GM23338 (cell line): Measurements from ENCODE around the gene THOP1. TPM values are rescaled to one million over a fixed set of nuclear protein-coding genes. Genes with fewer than 3 reads are reported as not detected.

ENCODE experiments used
- ATAC-seq: fragments of 200-7000 bp; cut with Tn5 transposase; 3 replicates; pipeline ENCODE4 v1.9.1; 2020
- DNase-seq: peaks from one replicate; pipeline ENCODE4 v3.0.0-alpha.2; 2015; ENCODE audit warnings: low spot score
- H2AFZ ChIP-seq: fragments of 200-600 bp; sonication (generic); 2 replicates; pipeline ENCODE4 v1.8.0; 2016; ENCODE audit warnings: antibody characterized with exemption, mild to moderate bottlenecking, moderate library complexity
- H3F3A ChIP-seq: fragments of 200-600 bp; sonication (generic); replicated peaks from 2 replicates; pipeline ENCODE4 v1.8.0; 2017; ENCODE audit warnings: antibody characterized with exemption, mixed run types, low read depth
- H3K27ac ChIP-seq: fragments of 200-600 bp; sonication (generic); 2 replicates; pipeline ENCODE4 v1.6.1; 2016; ENCODE audit warnings: low read depth
- H3K27me3 ChIP-seq: fragments of 200-600 bp; sonication (generic); 2 replicates; pipeline ENCODE4 v1.8.0; 2016; ENCODE audit warnings: mild to moderate bottlenecking, mixed run types, moderate library complexity; ENCODE audit not compliant: insufficient read depth
- H3K36me3 ChIP-seq: fragments of 200-600 bp; sonication (generic); 2 replicates; pipeline ENCODE4 v1.8.0; 2016; ENCODE audit warnings: mild to moderate bottlenecking; ENCODE audit not compliant: insufficient read depth
- H3K4me1 ChIP-seq: fragments of 200-600 bp; sonication (generic); 2 replicates; pipeline ENCODE4 v1.8.0; 2016; ENCODE audit warnings: mild to moderate bottlenecking, moderate library complexity; ENCODE audit not compliant: insufficient read depth
- H3K4me2 ChIP-seq: fragments of 200-600 bp; sonication (generic); 2 replicates; pipeline ENCODE4 v1.7.1; 2017; ENCODE audit warnings: mixed run types
- H3K4me3 ChIP-seq: fragments of 200-600 bp; sonication (generic); 2 replicates; pipeline ENCODE4 v1.6.1; 2016; ENCODE audit warnings: mixed run types
- H3K79me2 ChIP-seq: fragments of 200-600 bp; sonication (generic); replicated peaks from 2 replicates; pipeline ENCODE4 v1.8.0; 2017; ENCODE audit warnings: mild to moderate bottlenecking; ENCODE audit not compliant: insufficient read depth
- H3K9me2 ChIP-seq: fragments of 200-600 bp; sonication (generic); 2 replicates; pipeline ENCODE4 v1.8.0; 2017; ENCODE audit not compliant: insufficient read depth
- H4K20me1 ChIP-seq: fragments of 200-600 bp; sonication (generic); replicated peaks from 2 replicates; pipeline ENCODE4 v1.8.0; 2017; ENCODE audit warnings: mild to moderate bottlenecking; ENCODE audit not compliant: insufficient read depth
- H3K27ac Mint-ChIP-seq: 2 replicates; pipeline ENCODE4 v1.8.0; 2020; ENCODE audit warnings: inconsistent platforms, mild to moderate bottlenecking, moderate library complexity, mixed read lengths
- H3K27me3 Mint-ChIP-seq: 3 replicates; pipeline ENCODE4 v1.8.0; 2022; ENCODE audit warnings: low read depth, mild to moderate bottlenecking, moderate library complexity, mixed read lengths, inconsistent platforms; ENCODE audit not compliant: insufficient read depth, poor library complexity
- H3K36me3 Mint-ChIP-seq: 3 replicates; pipeline ENCODE4 v1.8.0; 2021; ENCODE audit warnings: low read depth, mild to moderate bottlenecking, inconsistent platforms, moderate library complexity, mixed read lengths
- H3K4me1 Mint-ChIP-seq: 3 replicates; pipeline ENCODE4 v1.8.0; 2020; ENCODE audit warnings: mild to moderate bottlenecking, inconsistent platforms, mixed read lengths
- H3K4me3 Mint-ChIP-seq: 3 replicates; pipeline ENCODE4 v1.8.0; 2021; ENCODE audit warnings: moderate library complexity, mild to moderate bottlenecking, inconsistent platforms, mixed read lengths
- H3K9me3 Mint-ChIP-seq: 3 replicates; pipeline ENCODE4 v1.8.0; 2020; ENCODE audit warnings: moderate library complexity, mild to moderate bottlenecking, inconsistent platforms, mixed read lengths
- CREB1 ChIP-seq: fragments of 250-450 bp; sonication (Bioruptor Pico); IDR thresholded peaks from 2 replicates; pipeline ENCODE4 v1.5.0; 2020; ENCODE audit warnings: low read depth, mild to moderate bottlenecking, moderate library complexity
- EZH2 ChIP-seq: fragments of 200-600 bp; sonication (generic); IDR thresholded peaks from one replicate; pipeline ENCODE4 v1.8.0; 2017; ENCODE audit warnings: antibody characterized with exemption, mild to moderate bottlenecking, low read depth; ENCODE audit not compliant: unreplicated experiment
- EZH2phosphoT487 ChIP-seq: fragments of 200-600 bp; sonication (generic); IDR thresholded peaks from one replicate; pipeline ENCODE4 v1.8.1; 2018; ENCODE audit warnings: antibody characterized with exemption; ENCODE audit not compliant: unreplicated experiment
- JUNB ChIP-seq: IDR thresholded peaks from one replicate; pipeline ENCODE4 v1.6.1; 2016; ENCODE audit warnings: antibody characterized with exemption; ENCODE audit not compliant: unreplicated experiment
- NANOG ChIP-seq: IDR thresholded peaks from 2 replicates; pipeline ENCODE4 v1.6.1; 2016; ENCODE audit warnings: antibody characterized with exemption, borderline replicate concordance
- POLR2AphosphoS5 ChIP-seq: IDR thresholded peaks from 2 replicates; pipeline ENCODE4 v1.6.1; 2016; ENCODE audit warnings: antibody characterized with exemption, low read depth
- STAT1 ChIP-seq: IDR thresholded peaks from one replicate; pipeline ENCODE4 v1.6.1; 2016; ENCODE audit warnings: antibody characterized with exemption; ENCODE audit not compliant: unreplicated experiment
- ZNF114 ChIP-seq: fragments of 250-450 bp; sonication (Bioruptor Pico); IDR thresholded peaks from 2 replicates; pipeline ENCODE4 v1.5.0; 2020; ENCODE audit warnings: mild to moderate bottlenecking, moderate library complexity
- ZNF331 ChIP-seq: fragments of 250-450 bp; sonication (Bioruptor Pico); IDR thresholded peaks from 2 replicates; pipeline ENCODE4 v1.5.0; 2020; ENCODE audit warnings: low read depth, mild to moderate bottlenecking, moderate library complexity
- polyA plus RNA-seq: library from polyadenylated mRNA; unstranded; fragments of >200 nt; fragmentation: Nextera tagmentation; extraction: Ambion mirVana; gene quantifications from 2 replicates; pipeline ENCODE4 v1.2.1, GENCODE V29; 2016
- total RNA-seq: library from RNA; depleted of rRNA; stranded (reverse); fragments of >200 nt; shearing (Covaris generic); gene quantifications from 2 replicates; pipeline ENCODE4 v1.2.3, GENCODE V29; 2014
- TF ChIP-seq, protein P1 (sequence below): IDR thresholded peaks from one replicate; pipeline ENCODE4 v1.6.1; 2018; ENCODE audit warnings: antibody characterized with exemption; ENCODE audit not compliant: unreplicated experiment
- TF ChIP-seq, protein P2 (sequence below), 2 experiments: fragments of 200-600 bp in 1 of 2; sonication (generic) in 1 of 2; conservative IDR thresholded peaks; 2 replicates each; pipeline versions ENCODE4 v1.5.1 to v1.6.1; 2016 to 2017; ENCODE audit warnings: antibody characterized with exemption in 2 of 2, low read depth in 2 of 2, mild to moderate bottlenecking in 2 of 2, moderate library complexity in 1 of 2
- TF ChIP-seq, protein P3 (sequence below): fragments of 250-450 bp; sonication (Bioruptor Pico); IDR thresholded peaks from 2 replicates; pipeline ENCODE4 v1.5.0; 2020; ENCODE audit warnings: mild to moderate bottlenecking, moderate library complexity
- TF ChIP-seq, protein P4 (sequence below): IDR thresholded peaks from 2 replicates; pipeline ENCODE4 v1.6.1; 2016; ENCODE audit warnings: antibody characterized with exemption

Gene THOP1
- total and polyA plus RNA-seq, 2 experiments from 2014 or later, result 110 to 229 TPM

DNA sequence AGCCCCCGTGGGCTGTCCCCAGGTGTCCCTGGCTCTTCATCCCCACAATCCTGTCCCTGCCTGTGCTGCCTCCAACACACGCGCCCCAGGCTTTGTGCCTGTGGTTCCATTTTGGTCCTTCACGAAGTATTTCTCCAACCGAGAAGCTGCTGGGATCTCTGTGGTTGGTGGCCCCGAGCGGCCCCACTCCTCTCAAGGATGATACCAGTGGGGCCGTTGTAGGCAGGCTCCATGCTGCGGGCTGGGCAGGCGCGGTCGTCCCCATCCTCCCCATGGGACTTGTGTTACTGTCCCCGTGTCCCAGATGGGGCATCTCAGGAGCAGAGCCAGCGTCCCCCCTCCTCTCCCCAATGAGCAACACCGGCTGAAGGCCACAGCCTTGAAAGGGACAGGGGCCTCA, 30.6 kb downstream of the THOP1 start:
- Histone ChIP-seq H3K27me3 (no peaks in the 10 kb centered on the region), H3K4me1 (no peaks in the 10 kb centered on the region), H3K4me3 (no peak overlapping the region), H4K20me1 (no peaks in the 10 kb centered on the region), H3K9me2 (no peaks in the 10 kb centered on the region), H3K4me2 (no peak overlapping the region), H3K36me3 (no peaks in the 10 kb centered on the region; the same call in 1 of the 2 replicates), H2AFZ (no peak overlapping the region), H3K27ac (no peak overlapping the region), H3F3A (no peaks in the 10 kb centered on the region), H3K79me2 (no peaks in the 10 kb centered on the region)
- H3K27ac Mint-ChIP-seq, result no peak overlapping the region
- peaks cover 5% of the 10 kb centered on the region; the same call in 2 of the 3 replicates for H3K36me3 Mint-ChIP-seq
- H3K27me3 Mint-ChIP-seq, result peaks cover 2% of the 10 kb centered on the region
- TF ChIP-seq CREB1 (CRISPR knock-in tag) (no peak), NANOG (no peak), JUNB (no peak), ZNF331 (CRISPR knock-in tag) (no peak), POLR2AphosphoS5 (no peak), ZNF114 (CRISPR knock-in tag) (no peak), STAT1 (no peak), EZH2 (no peak), EZH2phosphoT487 (no peak)
- TF ChIP-seq, protein P1, sequence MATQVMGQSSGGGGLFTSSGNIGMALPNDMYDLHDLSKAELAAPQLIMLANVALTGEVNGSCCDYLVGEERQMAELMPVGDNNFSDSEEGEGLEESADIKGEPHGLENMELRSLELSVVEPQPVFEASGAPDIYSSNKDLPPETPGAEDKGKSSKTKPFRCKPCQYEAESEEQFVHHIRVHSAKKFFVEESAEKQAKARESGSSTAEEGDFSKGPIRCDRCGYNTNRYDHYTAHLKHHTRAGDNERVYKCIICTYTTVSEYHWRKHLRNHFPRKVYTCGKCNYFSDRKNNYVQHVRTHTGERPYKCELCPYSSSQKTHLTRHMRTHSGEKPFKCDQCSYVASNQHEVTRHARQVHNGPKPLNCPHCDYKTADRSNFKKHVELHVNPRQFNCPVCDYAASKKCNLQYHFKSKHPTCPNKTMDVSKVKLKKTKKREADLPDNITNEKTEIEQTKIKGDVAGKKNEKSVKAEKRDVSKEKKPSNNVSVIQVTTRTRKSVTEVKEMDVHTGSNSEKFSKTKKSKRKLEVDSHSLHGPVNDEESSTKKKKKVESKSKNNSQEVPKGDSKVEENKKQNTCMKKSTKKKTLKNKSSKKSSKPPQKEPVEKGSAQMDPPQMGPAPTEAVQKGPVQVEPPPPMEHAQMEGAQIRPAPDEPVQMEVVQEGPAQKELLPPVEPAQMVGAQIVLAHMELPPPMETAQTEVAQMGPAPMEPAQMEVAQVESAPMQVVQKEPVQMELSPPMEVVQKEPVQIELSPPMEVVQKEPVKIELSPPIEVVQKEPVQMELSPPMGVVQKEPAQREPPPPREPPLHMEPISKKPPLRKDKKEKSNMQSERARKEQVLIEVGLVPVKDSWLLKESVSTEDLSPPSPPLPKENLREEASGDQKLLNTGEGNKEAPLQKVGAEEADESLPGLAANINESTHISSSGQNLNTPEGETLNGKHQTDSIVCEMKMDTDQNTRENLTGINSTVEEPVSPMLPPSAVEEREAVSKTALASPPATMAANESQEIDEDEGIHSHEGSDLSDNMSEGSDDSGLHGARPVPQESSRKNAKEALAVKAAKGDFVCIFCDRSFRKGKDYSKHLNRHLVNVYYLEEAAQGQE, result no peak
- TF ChIP-seq, protein P2, sequence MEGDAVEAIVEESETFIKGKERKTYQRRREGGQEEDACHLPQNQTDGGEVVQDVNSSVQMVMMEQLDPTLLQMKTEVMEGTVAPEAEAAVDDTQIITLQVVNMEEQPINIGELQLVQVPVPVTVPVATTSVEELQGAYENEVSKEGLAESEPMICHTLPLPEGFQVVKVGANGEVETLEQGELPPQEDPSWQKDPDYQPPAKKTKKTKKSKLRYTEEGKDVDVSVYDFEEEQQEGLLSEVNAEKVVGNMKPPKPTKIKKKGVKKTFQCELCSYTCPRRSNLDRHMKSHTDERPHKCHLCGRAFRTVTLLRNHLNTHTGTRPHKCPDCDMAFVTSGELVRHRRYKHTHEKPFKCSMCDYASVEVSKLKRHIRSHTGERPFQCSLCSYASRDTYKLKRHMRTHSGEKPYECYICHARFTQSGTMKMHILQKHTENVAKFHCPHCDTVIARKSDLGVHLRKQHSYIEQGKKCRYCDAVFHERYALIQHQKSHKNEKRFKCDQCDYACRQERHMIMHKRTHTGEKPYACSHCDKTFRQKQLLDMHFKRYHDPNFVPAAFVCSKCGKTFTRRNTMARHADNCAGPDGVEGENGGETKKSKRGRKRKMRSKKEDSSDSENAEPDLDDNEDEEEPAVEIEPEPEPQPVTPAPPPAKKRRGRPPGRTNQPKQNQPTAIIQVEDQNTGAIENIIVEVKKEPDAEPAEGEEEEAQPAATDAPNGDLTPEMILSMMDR (conservative IDR thresholded peaks at IDR 0.05; ENCODE audit: low read depth in 2 of 2), result no peak
- TF ChIP-seq, protein P3, sequence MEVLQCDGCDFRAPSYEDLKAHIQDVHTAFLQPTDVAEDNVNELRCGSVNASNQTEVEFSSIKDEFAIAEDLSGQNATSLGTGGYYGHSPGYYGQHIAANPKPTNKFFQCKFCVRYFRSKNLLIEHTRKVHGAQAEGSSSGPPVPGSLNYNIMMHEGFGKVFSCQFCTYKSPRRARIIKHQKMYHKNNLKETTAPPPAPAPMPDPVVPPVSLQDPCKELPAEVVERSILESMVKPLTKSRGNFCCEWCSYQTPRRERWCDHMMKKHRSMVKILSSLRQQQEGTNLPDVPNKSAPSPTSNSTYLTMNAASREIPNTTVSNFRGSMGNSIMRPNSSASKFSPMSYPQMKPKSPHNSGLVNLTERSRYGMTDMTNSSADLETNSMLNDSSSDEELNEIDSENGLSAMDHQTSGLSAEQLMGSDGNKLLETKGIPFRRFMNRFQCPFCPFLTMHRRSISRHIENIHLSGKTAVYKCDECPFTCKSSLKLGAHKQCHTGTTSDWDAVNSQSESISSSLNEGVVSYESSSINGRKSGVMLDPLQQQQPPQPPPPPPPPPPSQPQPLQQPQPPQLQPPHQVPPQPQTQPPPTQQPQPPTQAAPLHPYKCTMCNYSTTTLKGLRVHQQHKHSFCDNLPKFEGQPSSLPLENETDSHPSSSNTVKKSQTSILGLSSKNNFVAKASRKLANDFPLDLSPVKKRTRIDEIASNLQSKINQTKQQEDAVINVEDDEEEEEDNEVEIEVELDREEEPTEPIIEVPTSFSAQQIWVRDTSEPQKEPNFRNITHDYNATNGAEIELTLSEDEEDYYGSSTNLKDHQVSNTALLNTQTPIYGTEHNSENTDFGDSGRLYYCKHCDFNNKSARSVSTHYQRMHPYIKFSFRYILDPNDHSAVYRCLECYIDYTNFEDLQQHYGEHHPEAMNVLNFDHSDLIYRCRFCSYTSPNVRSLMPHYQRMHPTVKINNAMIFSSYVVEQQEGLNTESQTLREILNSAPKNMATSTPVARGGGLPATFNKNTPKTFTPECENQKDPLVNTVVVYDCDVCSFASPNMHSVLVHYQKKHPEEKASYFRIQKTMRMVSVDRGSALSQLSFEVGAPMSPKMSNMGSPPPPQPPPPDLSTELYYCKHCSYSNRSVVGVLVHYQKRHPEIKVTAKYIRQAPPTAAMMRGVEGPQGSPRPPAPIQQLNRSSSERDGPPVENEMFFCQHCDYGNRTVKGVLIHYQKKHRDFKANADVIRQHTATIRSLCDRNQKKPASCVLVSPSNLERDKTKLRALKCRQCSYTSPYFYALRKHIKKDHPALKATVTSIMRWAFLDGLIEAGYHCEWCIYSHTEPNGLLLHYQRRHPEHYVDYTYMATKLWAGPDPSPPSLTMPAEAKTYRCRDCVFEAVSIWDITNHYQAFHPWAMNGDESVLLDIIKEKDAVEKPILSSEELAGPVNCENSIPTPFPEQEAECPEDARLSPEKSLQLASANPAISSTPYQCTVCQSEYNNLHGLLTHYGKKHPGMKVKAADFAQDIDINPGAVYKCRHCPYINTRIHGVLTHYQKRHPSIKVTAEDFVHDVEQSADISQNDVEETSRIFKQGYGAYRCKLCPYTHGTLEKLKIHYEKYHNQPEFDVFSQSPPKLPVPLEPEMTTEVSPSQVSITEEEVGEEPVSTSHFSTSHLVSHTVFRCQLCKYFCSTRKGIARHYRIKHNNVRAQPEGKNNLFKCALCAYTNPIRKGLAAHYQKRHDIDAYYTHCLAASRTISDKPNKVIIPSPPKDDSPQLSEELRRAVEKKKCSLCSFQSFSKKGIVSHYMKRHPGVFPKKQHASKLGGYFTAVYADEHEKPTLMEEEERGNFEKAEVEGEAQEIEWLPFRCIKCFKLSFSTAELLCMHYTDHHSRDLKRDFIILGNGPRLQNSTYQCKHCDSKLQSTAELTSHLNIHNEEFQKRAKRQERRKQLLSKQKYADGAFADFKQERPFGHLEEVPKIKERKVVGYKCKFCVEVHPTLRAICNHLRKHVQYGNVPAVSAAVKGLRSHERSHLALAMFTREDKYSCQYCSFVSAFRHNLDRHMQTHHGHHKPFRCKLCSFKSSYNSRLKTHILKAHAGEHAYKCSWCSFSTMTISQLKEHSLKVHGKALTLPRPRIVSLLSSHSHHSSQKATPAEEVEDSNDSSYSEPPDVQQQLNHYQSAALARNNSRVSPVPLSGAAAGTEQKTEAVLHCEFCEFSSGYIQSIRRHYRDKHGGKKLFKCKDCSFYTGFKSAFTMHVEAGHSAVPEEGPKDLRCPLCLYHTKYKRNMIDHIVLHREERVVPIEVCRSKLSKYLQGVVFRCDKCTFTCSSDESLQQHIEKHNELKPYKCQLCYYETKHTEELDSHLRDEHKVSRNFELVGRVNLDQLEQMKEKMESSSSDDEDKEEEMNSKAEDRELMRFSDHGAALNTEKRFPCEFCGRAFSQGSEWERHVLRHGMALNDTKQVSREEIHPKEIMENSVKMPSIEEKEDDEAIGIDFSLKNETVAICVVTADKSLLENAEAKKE (CRISPR knock-in tag), result no peak
- TF ChIP-seq, protein P4, sequence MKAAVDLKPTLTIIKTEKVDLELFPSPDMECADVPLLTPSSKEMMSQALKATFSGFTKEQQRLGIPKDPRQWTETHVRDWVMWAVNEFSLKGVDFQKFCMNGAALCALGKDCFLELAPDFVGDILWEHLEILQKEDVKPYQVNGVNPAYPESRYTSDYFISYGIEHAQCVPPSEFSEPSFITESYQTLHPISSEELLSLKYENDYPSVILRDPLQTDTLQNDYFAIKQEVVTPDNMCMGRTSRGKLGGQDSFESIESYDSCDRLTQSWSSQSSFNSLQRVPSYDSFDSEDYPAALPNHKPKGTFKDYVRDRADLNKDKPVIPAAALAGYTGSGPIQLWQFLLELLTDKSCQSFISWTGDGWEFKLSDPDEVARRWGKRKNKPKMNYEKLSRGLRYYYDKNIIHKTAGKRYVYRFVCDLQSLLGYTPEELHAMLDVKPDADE, result no peak
- no peak overlapping the region; the same call in 2 of the 3 replicates for H3K4me3 Mint-ChIP-seq
- H3K9me3 Mint-ChIP-seq, result no peaks in the 10 kb centered on the region
- DNase-seq, result no peak
- H3K4me1 Mint-ChIP-seq, result no peaks in the 10 kb centered on the region
- no peak for ATAC-seq
